ENCODE measurements around the gene FAP.

GRCh38 chr2:162266460-162266760 lies 23.2 kb upstream of the FAP start:
- TF ChIP-seq POLR2A (IDR thresholded peaks at IDR 0.05; ENCODE audit: low read depth, low read length) (no peak), CTCF (conservative IDR thresholded peaks at IDR 0.05; ENCODE audit: low read depth, low read length) (no peak), RCOR1 (IDR thresholded peaks at IDR 0.05; ENCODE audit: insufficient replicate concordance, low read length) (no peak), RAD21 (IDR thresholded peaks at IDR 0.05; ENCODE audit: low read length) (no peak), ELK1 (IDR thresholded peaks at IDR 0.05; ENCODE audit: borderline replicate concordance, low read depth, low read length) (no peak)

All from IMR-90 (cell line).